Measurements from ENCODE around the gene KRTAP19-6.

- no peak for TF ChIP-seq CTCF (IDR thresholded peaks at IDR 0.05)
- no peak for TF ChIP-seq POLR2A (IDR thresholded peaks at IDR 0.05)
These were observed 22.0 kb upstream of the KRTAP19-6 start for GRCh38 chr21:30563630-30564029.

Data from right lobe of liver (tissue), 4 donors.